H1 (cell line): ENCODE data around the gene KCTD11.

Experiments used
- CHD1 ChIP-seq: IDR thresholded peaks from 2 replicates; pipeline ENCODE4 v1.6.1; 2012; ENCODE audit warnings: low read depth, low read length, improper control_type of control experiment
- EP300 ChIP-seq, 2 experiments: IDR thresholded peaks; 1 replicate in 1 of 2; 2 replicates in 1 of 2; pipeline ENCODE4 v1.6.1; 2011 to 2012; ENCODE audit warnings: low read depth in 2 of 2, low read length in 2 of 2, mild to moderate bottlenecking in 2 of 2, borderline replicate concordance in 1 of 2, inconsistent platforms in 1 of 2, moderate library complexity in 1 of 2
- EZH2 ChIP-seq: fragments of 200-600 bp; sonication (generic); IDR thresholded peaks from 2 replicates; pipeline ENCODE4 v1.7.1; 2012; ENCODE audit warnings: low read depth, mild to moderate bottlenecking, moderate library complexity, low read length, inconsistent platforms; ENCODE audit not compliant: severe bottlenecking
- JUN ChIP-seq: IDR thresholded peaks from 2 replicates; pipeline ENCODE4 v1.6.1; 2011; ENCODE audit warnings: low read depth, mild to moderate bottlenecking, improper control_type of control experiment, low read length
- MAX ChIP-seq: IDR thresholded peaks from 2 replicates; pipeline ENCODE4 v1.6.1; 2012; ENCODE audit warnings: inconsistent platforms
- NRF1 ChIP-seq: IDR thresholded peaks from 2 replicates; pipeline ENCODE4 v1.6.1; 2011; ENCODE audit warnings: mild to moderate bottlenecking, low read depth, low read length, improper control_type of control experiment
- POLR2A ChIP-seq, 2 experiments: IDR thresholded peaks; 1 replicate in 1 of 2; 2 replicates in 1 of 2; pipeline ENCODE4 v1.6.1; 2011; ENCODE audit warnings: low read depth in 2 of 2, low read length in 2 of 2, mild to moderate bottlenecking in 2 of 2; ENCODE audit errors: control extremely low read depth in 1 of 2
- YY1 ChIP-seq: IDR thresholded peaks from 2 replicates; pipeline ENCODE4 v1.6.1; 2011; ENCODE audit warnings: low read depth, mild to moderate bottlenecking, low read length
- TF ChIP-seq, protein P1 (sequence below), 3 experiments: IDR thresholded peaks; 1 replicate in 2 of 3; 2 replicates in 1 of 3; pipeline versions ENCODE4 v1.5.1 to v1.6.1; 2011; ENCODE audit warnings: low read length in 3 of 3, mild to moderate bottlenecking in 3 of 3, inconsistent platforms in 2 of 3, low read depth in 1 of 3, moderate library complexity in 1 of 3; ENCODE audit not compliant: insufficient read depth in 1 of 3; ENCODE audit errors: control extremely low read depth in 1 of 3

GRCh38 chr17:7403727-7403976 is 51.7 kb downstream of the KCTD11 start:
- no peak for TF ChIP-seq NRF1
- no peak for TF ChIP-seq POLR2A (IDR thresholded peaks at IDR 0.05; ENCODE audit: control extremely low read depth in 1 of 2, low read depth in 2 of 2, low read length in 2 of 2)
- TF ChIP-seq, protein P1, sequence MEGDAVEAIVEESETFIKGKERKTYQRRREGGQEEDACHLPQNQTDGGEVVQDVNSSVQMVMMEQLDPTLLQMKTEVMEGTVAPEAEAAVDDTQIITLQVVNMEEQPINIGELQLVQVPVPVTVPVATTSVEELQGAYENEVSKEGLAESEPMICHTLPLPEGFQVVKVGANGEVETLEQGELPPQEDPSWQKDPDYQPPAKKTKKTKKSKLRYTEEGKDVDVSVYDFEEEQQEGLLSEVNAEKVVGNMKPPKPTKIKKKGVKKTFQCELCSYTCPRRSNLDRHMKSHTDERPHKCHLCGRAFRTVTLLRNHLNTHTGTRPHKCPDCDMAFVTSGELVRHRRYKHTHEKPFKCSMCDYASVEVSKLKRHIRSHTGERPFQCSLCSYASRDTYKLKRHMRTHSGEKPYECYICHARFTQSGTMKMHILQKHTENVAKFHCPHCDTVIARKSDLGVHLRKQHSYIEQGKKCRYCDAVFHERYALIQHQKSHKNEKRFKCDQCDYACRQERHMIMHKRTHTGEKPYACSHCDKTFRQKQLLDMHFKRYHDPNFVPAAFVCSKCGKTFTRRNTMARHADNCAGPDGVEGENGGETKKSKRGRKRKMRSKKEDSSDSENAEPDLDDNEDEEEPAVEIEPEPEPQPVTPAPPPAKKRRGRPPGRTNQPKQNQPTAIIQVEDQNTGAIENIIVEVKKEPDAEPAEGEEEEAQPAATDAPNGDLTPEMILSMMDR (IDR thresholded peaks at IDR 0.05; ENCODE audit: control extremely low read depth in 1 of 3, insufficient read depth in 1 of 3, low read depth in 1 of 3, low read length in 3 of 3), result no peak; a peak in 1 of 4 replicates
- no peak for TF ChIP-seq EZH2
- TF ChIP-seq JUN, result no peak
- TF ChIP-seq YY1, result no peak
- TF ChIP-seq EP300 (IDR thresholded peaks at IDR 0.05; ENCODE audit: borderline replicate concordance in 1 of 2, low read depth in 2 of 2, low read length in 2 of 2), result no peak
- 0 out of 2 replicates have a peak, but pooled peaks have one; percentile 3 for TF ChIP-seq MAX
- no peak for TF ChIP-seq CHD1
